Neutrophil (primary cell): ENCODE measurements around the gene TRMO.

Source experiments
- H3K27ac ChIP-seq: fragments of 200-600 bp; sonication (generic); 2 replicates; pipeline ENCODE4 v1.5.1; 2016; ENCODE audit warnings: mild to moderate bottlenecking, moderate library complexity
- H3K27me3 ChIP-seq: fragments of 200-600 bp; sonication (generic); 2 replicates; pipeline ENCODE4 v1.6.0; 2016; ENCODE audit warnings: mild to moderate bottlenecking
- H3K36me3 ChIP-seq: fragments of 200-600 bp; sonication (generic); 2 replicates; pipeline ENCODE4 v1.5.1; 2017
- H3K4me1 ChIP-seq, 2 experiments: fragments of 200-600 bp in 1 of 2; sonication (generic) in 1 of 2; 1 replicate in 1 of 2; 2 replicates in 1 of 2; pipeline versions ENCODE4 v1.5.1 to v1.6.1; 2013 to 2016; ENCODE audit warnings: low read depth in 1 of 2, low read length in 1 of 2, mild to moderate bottlenecking in 1 of 2, moderate library complexity in 1 of 2; ENCODE audit not compliant: control insufficient read depth in 1 of 2, insufficient read depth in 1 of 2
- H3K4me3 ChIP-seq, 2 experiments: fragments of 200-600 bp in 1 of 2; sonication (generic) in 1 of 2; 1 replicate in 1 of 2; 2 replicates in 1 of 2; pipeline ENCODE4 v1.5.1; 2013 to 2016; ENCODE audit warnings: low read depth in 1 of 2, low read length in 1 of 2, mild to moderate bottlenecking in 1 of 2, moderate library complexity in 1 of 2
- H3K9me3 ChIP-seq: fragments of 200-600 bp; sonication (generic); 2 replicates; pipeline ENCODE4 v1.5.1; 2016
- CTCF ChIP-seq: fragments of 200-600 bp; sonication (generic); IDR thresholded peaks from 2 replicates; pipeline ENCODE4 v1.5.1; 2016; ENCODE audit warnings: antibody characterized with exemption

Gene TRMO

DNA sequence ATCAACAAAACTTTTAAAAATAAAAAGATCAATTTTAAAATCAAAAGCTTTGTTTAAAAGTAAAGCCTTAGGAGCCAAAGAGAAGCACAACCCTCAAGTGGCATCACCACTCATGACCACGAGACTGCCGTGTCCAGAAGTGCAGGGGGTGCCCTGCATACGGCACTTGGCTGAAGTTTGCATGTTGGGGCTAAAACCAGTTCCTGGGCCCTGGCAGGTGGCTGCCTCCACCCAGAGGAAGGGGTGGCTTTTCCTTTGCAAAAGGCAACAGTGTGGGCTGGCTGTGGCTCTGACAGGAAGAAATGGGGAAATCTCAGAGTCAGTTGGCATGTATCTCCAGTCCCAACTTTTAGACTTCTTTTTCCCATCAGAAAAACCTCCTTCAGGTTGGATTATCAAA is 15.3 kb downstream of the TRMO start:
- Histone ChIP-seq H3K27ac (peak overlapping the region; percentile 94), H3K4me3 (peak overlapping the region; percentile 55 to 57), H3K9me3 (no peaks in the 10 kb centered on the region), H3K27me3 (no peaks in the 10 kb centered on the region), H3K36me3 (peaks cover 21% of the 10 kb centered on the region), H3K4me1 (peaks cover 79 to 84% of the 10 kb centered on the region in 2 experiments)
- TF ChIP-seq CTCF = no peak

DNA sequence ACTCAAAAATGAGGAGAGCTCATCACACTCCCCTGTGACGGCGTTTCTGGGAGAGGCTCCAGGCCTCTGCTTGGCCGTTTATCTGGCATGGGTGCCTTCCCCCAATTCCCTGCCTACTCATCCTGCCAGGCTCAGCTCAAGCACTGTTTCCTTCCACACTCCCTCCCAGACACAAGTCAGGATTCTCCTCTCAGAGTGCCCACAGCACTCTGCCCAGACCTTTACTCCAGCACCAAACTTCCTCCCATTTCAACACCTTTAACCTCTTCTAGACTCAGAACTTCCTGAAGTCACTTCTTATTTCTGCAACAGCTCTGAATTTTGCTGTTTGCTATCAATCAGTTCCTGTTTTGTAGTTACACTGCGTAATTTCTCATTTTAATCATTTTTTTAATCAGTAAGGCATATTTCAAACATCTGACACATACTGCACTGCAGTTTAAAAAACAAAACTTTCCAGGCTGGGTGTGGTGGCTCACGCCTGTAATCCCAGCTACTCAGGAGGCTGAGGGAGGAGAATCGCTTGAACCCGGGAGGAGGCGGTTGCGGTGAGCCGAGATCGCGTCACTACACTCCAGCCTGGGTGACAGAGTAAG is 16.0 kb downstream of the TRMO start:
- peaks cover 84 to 91% of the 10 kb centered on the region in 2 experiments for H3K4me1 ChIP-seq
- peaks cover 16% of the 10 kb centered on the region for H3K36me3 ChIP-seq
- H3K9me3 ChIP-seq = no peaks in the 10 kb centered on the region
- H3K27me3 ChIP-seq = no peaks in the 10 kb centered on the region
- H3K4me3 ChIP-seq = peak overlapping the region; percentile 55 to 57
- TF ChIP-seq CTCF = no peak
- peak overlapping the region; percentile 94 for H3K27ac ChIP-seq

DNA sequence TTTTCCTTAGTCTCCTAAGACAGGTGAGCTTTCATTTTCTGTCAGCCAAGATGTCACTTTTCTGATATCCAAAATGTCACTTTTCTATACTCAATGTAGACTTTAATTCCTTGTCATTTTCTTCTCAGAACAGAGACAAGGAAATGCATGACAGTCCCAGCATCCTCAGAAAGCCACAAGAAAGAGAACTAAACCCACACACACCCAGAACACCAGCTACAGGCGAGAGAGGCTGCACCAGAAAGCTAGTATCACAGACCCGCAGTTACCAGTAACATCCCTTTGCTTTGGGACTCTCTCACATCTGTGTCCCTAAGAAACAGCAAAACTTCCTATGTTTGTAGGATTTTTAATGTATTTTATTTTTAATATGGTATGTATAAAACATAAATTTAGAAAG is 17.1 kb downstream of the TRMO start:
- H3K4me1 ChIP-seq = peaks cover 88 to 96% of the 10 kb centered on the region in 2 experiments
- no peak for TF ChIP-seq CTCF
- H3K36me3 ChIP-seq = peaks cover 6% of the 10 kb centered on the region
- H3K27me3 ChIP-seq = no peaks in the 10 kb centered on the region
- peak overlapping the region; percentile 94 for H3K27ac ChIP-seq
- no peaks in the 10 kb centered on the region for H3K9me3 ChIP-seq
- peak overlapping the region in 1 of 2 experiments; percentile 55 for H3K4me3 ChIP-seq

GRCh38 chr9:97904725-97905124 is 17.6 kb downstream of the TRMO start:
- peak overlapping the region; percentile 94 for H3K27ac ChIP-seq
- no peaks in the 10 kb centered on the region for H3K27me3 ChIP-seq
- peaks cover 6% of the 10 kb centered on the region for H3K36me3 ChIP-seq
- peak overlapping the region in 1 of 2 experiments; percentile 55 for H3K4me3 ChIP-seq
- no peaks in the 10 kb centered on the region for H3K9me3 ChIP-seq
- TF ChIP-seq CTCF = no peak
- peaks cover 83 to 91% of the 10 kb centered on the region in 2 experiments for H3K4me1 ChIP-seq

DNA sequence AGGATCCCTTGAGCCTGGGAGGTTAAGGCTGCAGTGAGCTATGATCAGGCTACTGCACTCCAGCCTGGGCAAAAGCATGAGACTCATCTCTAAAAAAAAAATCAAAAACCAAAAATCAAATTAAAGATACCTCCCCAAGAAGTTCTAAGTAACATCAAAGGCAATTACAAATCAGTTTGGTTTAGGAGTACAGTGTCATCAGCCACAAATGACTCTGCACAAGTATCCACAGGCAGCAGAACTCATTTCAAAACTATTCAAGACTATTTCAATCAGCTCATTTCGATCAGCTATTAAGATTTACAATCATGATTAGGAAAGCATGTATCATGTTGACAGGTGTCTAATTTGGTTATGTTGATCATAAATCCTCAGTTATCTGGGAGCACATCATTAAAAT is 19.1 kb downstream of the TRMO start:
- Histone ChIP-seq H3K27ac (peak overlapping the region; percentile 94), H3K4me3 (no peak overlapping the region), H3K27me3 (no peaks in the 10 kb centered on the region), H3K4me1 (peaks cover 67 to 75% of the 10 kb centered on the region in 2 experiments), H3K36me3 (peaks cover 6% of the 10 kb centered on the region), H3K9me3 (no peaks in the 10 kb centered on the region)
- TF ChIP-seq CTCF = no peak
